Thyroid gland (tissue), 4 donors: ENCODE results near the gene SLC2A13. TPM values are rescaled to one million over a fixed set of nuclear protein-coding genes. Genes with fewer than 3 reads are reported as not detected.

Experiments used
- DNase-seq, 2 donors: peaks; one replicate each; pipeline ENCODE4 v3.0.0-alpha.2; 2019
- H3K27ac ChIP-seq, 3 donors: fragments of 200-600 bp; sonication (generic); 1 replicate in 2 of 3; 2 replicates in 1 of 3; pipeline ENCODE4 v1.5.1; 2016 to 2019; ENCODE audit warnings: mild to moderate bottlenecking in 1 of 3, moderate library complexity in 1 of 3
- H3K27me3 ChIP-seq: fragments of 200-600 bp; sonication (generic); one replicate; pipeline ENCODE4 v1.5.1; 2019
- H3K36me3 ChIP-seq, 2 donors: fragments of 200-600 bp; sonication (generic); one replicate each; pipeline ENCODE4 v1.5.1; 2016 to 2019
- H3K4me1 ChIP-seq, 2 donors: fragments of 200-600 bp; sonication (generic); one replicate each; pipeline ENCODE4 v1.5.1; 2017 to 2019
- H3K4me3 ChIP-seq, 3 donors: fragments of 200-600 bp; sonication (generic); replicated peaks in 1 of 3; 1 replicate in 2 of 3; 2 replicates in 1 of 3; pipeline ENCODE4 v1.5.1; 2016; ENCODE audit warnings: mild to moderate bottlenecking in 1 of 3
- H3K9me3 ChIP-seq: fragments of 200-600 bp; sonication (generic); one replicate; pipeline ENCODE4 v1.5.1; 2017
- CTCF ChIP-seq, 6 experiments: fragments of 200-600 bp in 3 of 6; fragments of 450-650 bp in 3 of 6; sonication (generic) in 3 of 6; IDR thresholded peaks; one replicate each; pipeline ENCODE4 v1.5.1; 2016 to 2019; ENCODE audit warnings: antibody characterized with exemption in 6 of 6, mild to moderate bottlenecking in 2 of 6, inconsistent platforms in 1 of 6, moderate library complexity in 1 of 6
- POLR2A ChIP-seq, 2 donors: fragments of 450-650 bp; IDR thresholded peaks; one replicate each; pipeline ENCODE4 v1.6.1; 2017; ENCODE audit warnings: antibody characterized with exemption in 2 of 2, mild to moderate bottlenecking in 2 of 2, moderate library complexity in 1 of 2
- WGBS, 2 donors: methylation state at CpG; one replicate each; pipeline ENCODE4 v1.1.5; 2017; 5-methylcytosine and 5-hydroxymethylcytosine counted together
- intact Hi-C: fragments of 100-400 bp; cut with DNase I; formaldehyde crosslinking; loops from one replicate; pipeline ENCODE4 v1.15.1; 2023
- total RNA-seq, 4 donors: library from RNA; depleted of rRNA; stranded (reverse); fragments of >200 nt; gene quantifications; one replicate each; pipeline ENCODE4 v1.2.3, GENCODE V29; 2016

SLC2A13 gene
- total RNA-seq, 4 donors from 2014 or later, result 9.8 to 21.3 (median 10.0) TPM

- TF ChIP-seq POLR2A (IDR thresholded peaks at IDR 0.05), result no peak
- no peak for TF ChIP-seq CTCF (IDR thresholded peaks at IDR 0.05)
- H3K27ac ChIP-seq, result no peak overlapping the region
- H3K4me3 ChIP-seq, result no peak overlapping the region
- 96% methylated on average over 14 of the region's 14 CpGs for WGBS, 2 donors
- no peaks in the 10 kb centered on the region for H3K9me3 ChIP-seq
- no peaks in the 10 kb centered on the region for H3K27me3 ChIP-seq
- H3K4me1 ChIP-seq, result no peaks in the 10 kb centered on the region
- H3K36me3 ChIP-seq, result no peaks in the 10 kb centered on the region
- no peak for DNase-seq
- intact Hi-C loops, result no loop called here
These were observed 159.3 kb downstream of the SLC2A13 start for GRCh38 chr12:39946361-39947280.

GRCh38 chr12:39937119-39937518 is 168.8 kb downstream of the SLC2A13 start:
- Histone ChIP-seq H3K4me1 (no peaks in the 10 kb centered on the region), H3K4me3 (no peak overlapping the region), H3K36me3 (no peaks in the 10 kb centered on the region), H3K27ac (no peak overlapping the region), H3K27me3 (no peaks in the 10 kb centered on the region), H3K9me3 (no peaks in the 10 kb centered on the region)
- intact Hi-C loops, result no loop called here
- WGBS, 2 donors, result 92 to 100% methylated on average over 1 of the region's 1 CpG
- DNase-seq, result no peak
- TF ChIP-seq POLR2A (IDR thresholded peaks at IDR 0.05) (no peak), CTCF (IDR thresholded peaks at IDR 0.05) (no peak)

GRCh38 chr12:39935839-39936238 is 170.0 kb downstream of the SLC2A13 start:
- TF ChIP-seq POLR2A (IDR thresholded peaks at IDR 0.05) (no peak), CTCF (IDR thresholded peaks at IDR 0.05) (no peak)
- no peaks in the 10 kb centered on the region for H3K4me1 ChIP-seq
- H3K9me3 ChIP-seq, result no peaks in the 10 kb centered on the region
- 98 to 99% methylated on average over 2 of the region's 2 CpGs for whole genome bisulfite sequencing, 2 donors
- no peak overlapping the region for H3K4me3 ChIP-seq
- no peak overlapping the region for H3K27ac ChIP-seq
- H3K36me3 ChIP-seq, result no peaks in the 10 kb centered on the region
- intact Hi-C loops, result no loop called here
- DNase-seq, result no peak
- no peaks in the 10 kb centered on the region for H3K27me3 ChIP-seq

GRCh38 chr12:39935275-39935674 is 170.6 kb downstream of the SLC2A13 start:
- H3K4me1 ChIP-seq, result no peaks in the 10 kb centered on the region
- DNase-seq, result no peak
- H3K9me3 ChIP-seq, result no peaks in the 10 kb centered on the region
- H3K4me3 ChIP-seq, result no peak overlapping the region
- TF ChIP-seq CTCF (IDR thresholded peaks at IDR 0.05) (no peak), POLR2A (IDR thresholded peaks at IDR 0.05) (no peak)
- no peaks in the 10 kb centered on the region for H3K27me3 ChIP-seq
- H3K36me3 ChIP-seq, result no peaks in the 10 kb centered on the region
- no peak overlapping the region for H3K27ac ChIP-seq
- intact Hi-C loops, result no loop called here
- 67 to 73% methylated on average over 1 of the region's 1 CpG for WGBS, 2 donors

- no peak for DNase-seq
- Histone ChIP-seq H3K36me3 (no peaks in the 10 kb centered on the region), H3K9me3 (no peaks in the 10 kb centered on the region), H3K27me3 (no peaks in the 10 kb centered on the region), H3K4me3 (no peak overlapping the region), H3K4me1 (no peaks in the 10 kb centered on the region), H3K27ac (no peak overlapping the region)
- intact Hi-C loops, result no loop called here
- TF ChIP-seq POLR2A (IDR thresholded peaks at IDR 0.05) (no peak), CTCF (IDR thresholded peaks at IDR 0.05) (no peak)
These were observed 174.0 kb downstream of the SLC2A13 start for GRCh38 chr12:39931857-39932256.
